H9 (cell line): ENCODE measurements around the gene CAMTA1. TPM values are rescaled to one million over a fixed set of nuclear protein-coding genes. Genes with fewer than 3 reads are reported as not detected.

Source experiments
- DNase-seq: peaks from one replicate; pipeline ENCODE4 v3.0.0-alpha.2; 2017
- H2AFZ ChIP-seq: one replicate; pipeline ENCODE4 v1.6.1; 2013; ENCODE audit warnings: mild to moderate bottlenecking, low read length, control low read depth, moderate library complexity
- H2AK5ac ChIP-seq: 2 replicates; pipeline ENCODE4 v1.6.1; 2013; ENCODE audit warnings: low read length, control low read depth, mixed read lengths; ENCODE audit not compliant: insufficient read length
- H2BK120ac ChIP-seq: one replicate; pipeline ENCODE4 v1.6.1; 2013; ENCODE audit warnings: low read depth, mild to moderate bottlenecking, low read length, control low read depth, inconsistent platforms; ENCODE audit not compliant: poor library complexity, severe bottlenecking
- H2BK12ac ChIP-seq: 2 replicates; pipeline ENCODE4 v1.6.1; 2013; ENCODE audit warnings: low read length, control low read depth, mixed read lengths, low read depth; ENCODE audit not compliant: insufficient read length
- H2BK15ac ChIP-seq: 2 replicates; pipeline ENCODE4 v1.6.1; 2013; ENCODE audit warnings: low read depth, low read length, control low read depth
- H2BK20ac ChIP-seq: one replicate; pipeline ENCODE4 v1.6.1; 2013; ENCODE audit warnings: low read depth, mild to moderate bottlenecking, low read length, control low read depth, inconsistent platforms; ENCODE audit not compliant: poor library complexity, severe bottlenecking
- H2BK5ac ChIP-seq: 2 replicates; pipeline ENCODE4 v1.6.1; 2013; ENCODE audit warnings: low read length, control low read depth, mixed read lengths; ENCODE audit not compliant: insufficient read length
- H3K14ac ChIP-seq: 2 replicates; pipeline ENCODE4 v1.6.1; 2013; ENCODE audit warnings: low read length, control low read depth; ENCODE audit not compliant: insufficient read depth
- H3K18ac ChIP-seq: 2 replicates; pipeline ENCODE4 v1.6.1; 2013; ENCODE audit warnings: low read depth, mild to moderate bottlenecking, mixed read lengths, low read length, control low read depth; ENCODE audit not compliant: insufficient read length
- H3K23ac ChIP-seq: 2 replicates; pipeline ENCODE4 v1.6.1; 2013; ENCODE audit warnings: low read length, control low read depth, mixed read lengths, low read depth; ENCODE audit not compliant: insufficient read length
- H3K23me2 ChIP-seq: 2 replicates; pipeline ENCODE4 v1.6.1; 2013; ENCODE audit warnings: low read depth, mild to moderate bottlenecking, mixed read lengths, low read length, control low read depth; ENCODE audit not compliant: insufficient read length, poor library complexity, severe bottlenecking
- H3K27ac ChIP-seq: 2 replicates; pipeline ENCODE4 v1.5.1; 2013; ENCODE audit warnings: low read length, control low read depth, mixed read lengths, low read depth; ENCODE audit not compliant: insufficient read length
- H3K27me3 ChIP-seq: 2 replicates; pipeline ENCODE4 v1.6.1; 2013; ENCODE audit warnings: low read length, control low read depth, inconsistent platforms; ENCODE audit not compliant: insufficient read depth
- H3K4ac ChIP-seq: 2 replicates; pipeline ENCODE4 v1.6.1; 2013; ENCODE audit warnings: low read depth, mild to moderate bottlenecking, control low read depth, inconsistent platforms, low read length, moderate library complexity
- H3K4me1 ChIP-seq: 2 replicates; pipeline ENCODE4 v1.6.1; 2013; ENCODE audit warnings: low read length, control low read depth, inconsistent platforms; ENCODE audit not compliant: insufficient read depth
- H3K4me2 ChIP-seq: 2 replicates; pipeline ENCODE4 v1.6.1; 2013; ENCODE audit warnings: low read length, control low read depth, mixed read lengths; ENCODE audit not compliant: insufficient read length, insufficient read depth
- H3K56ac ChIP-seq: 2 replicates; pipeline ENCODE4 v1.6.1; 2013; ENCODE audit warnings: low read depth, mild to moderate bottlenecking, mixed read lengths, low read length, control low read depth; ENCODE audit not compliant: insufficient read length
- H3K79me1 ChIP-seq: 2 replicates; pipeline ENCODE4 v1.6.1; 2013; ENCODE audit warnings: low read depth, mild to moderate bottlenecking, moderate library complexity, low read length, control low read depth, inconsistent platforms; ENCODE audit not compliant: insufficient read depth, poor library complexity, severe bottlenecking
- H3K79me2 ChIP-seq: 2 replicates; pipeline ENCODE4 v1.6.1; 2013; ENCODE audit warnings: low read length, control low read depth, inconsistent platforms; ENCODE audit not compliant: insufficient read depth
- H3K9ac ChIP-seq: 2 replicates; pipeline ENCODE4 v1.6.1; 2013; ENCODE audit warnings: low read length, control low read depth, mixed read lengths; ENCODE audit not compliant: insufficient read length; ENCODE audit errors: extremely low read depth
- H3K9me3 ChIP-seq: one replicate; pipeline ENCODE4 v1.6.1; 2013; ENCODE audit warnings: low read depth, low read length, inconsistent platforms; ENCODE audit not compliant: control insufficient read depth
- H3T11ph ChIP-seq: one replicate; pipeline ENCODE4 v1.6.1; 2013; ENCODE audit warnings: mild to moderate bottlenecking, low read length, control low read depth, inconsistent platforms
- H4K20me1 ChIP-seq: one replicate; pipeline ENCODE4 v1.6.1; 2013; ENCODE audit not compliant: control insufficient read depth, insufficient read length, insufficient read depth
- H4K5ac ChIP-seq: 2 replicates; pipeline ENCODE4 v1.6.1; 2013; ENCODE audit warnings: low read depth, mild to moderate bottlenecking, mixed read lengths, low read length, control low read depth; ENCODE audit not compliant: insufficient read length
- H4K8ac ChIP-seq: replicated peaks from 2 replicates; pipeline ENCODE4 v1.6.1; 2013; ENCODE audit warnings: low read length, control low read depth, mixed read lengths, low read depth; ENCODE audit not compliant: insufficient read length
- H4K91ac ChIP-seq: 2 replicates; pipeline ENCODE4 v1.6.1; 2013; ENCODE audit warnings: low read depth, mild to moderate bottlenecking, moderate library complexity, mixed read lengths, low read length, control low read depth; ENCODE audit not compliant: insufficient read length
- H3K27ac Mint-ChIP-seq, 3 experiments: 2 replicates in 2 of 3; 3 replicates in 1 of 3; pipeline ENCODE4 v1.8.0; 2020 to 2021; ENCODE audit warnings: mixed read lengths in 3 of 3, mild to moderate bottlenecking in 1 of 3, moderate library complexity in 1 of 3
- H3K27me3 Mint-ChIP-seq: 2 replicates; pipeline ENCODE4 v1.8.0; 2021; ENCODE audit warnings: low read depth, mild to moderate bottlenecking, moderate library complexity, mixed read lengths
- H3K36me3 Mint-ChIP-seq, 3 experiments: 2 replicates in 2 of 3; 3 replicates in 1 of 3; pipeline ENCODE4 v1.8.0; 2020 to 2021; ENCODE audit warnings: low read depth in 3 of 3, mixed read lengths in 3 of 3; ENCODE audit not compliant: insufficient read depth in 1 of 3
- H3K4me1 Mint-ChIP-seq, 2 experiments: 2 replicates each; pipeline ENCODE4 v1.8.0; 2020; ENCODE audit warnings: mixed read lengths in 2 of 2
- H3K4me3 Mint-ChIP-seq, 2 experiments: 2 replicates in 1 of 2; 3 replicates in 1 of 2; pipeline ENCODE4 v1.8.0; 2020 to 2021; ENCODE audit warnings: mild to moderate bottlenecking in 2 of 2, mixed read lengths in 2 of 2, moderate library complexity in 1 of 2
- H3K9me3 Mint-ChIP-seq, 2 experiments: 2 replicates in 1 of 2; 3 replicates in 1 of 2; pipeline ENCODE4 v1.8.0; 2020; ENCODE audit warnings: mild to moderate bottlenecking in 2 of 2, mixed read lengths in 2 of 2, moderate library complexity in 1 of 2
- CTCF ChIP-seq: fragments of 200-600 bp; sonication (generic); conservative IDR thresholded peaks from 3 replicates; pipeline ENCODE4 v1.8.0; 2021; ENCODE audit warnings: antibody characterized with exemption, mild to moderate bottlenecking
- WGBS: extraction: QIAGEN DNeasy Blood & Tissue Kit; methylation state at CpG from one replicate; pipeline ENCODE4 v1.1.7; 2013; ENCODE audit warnings: missing lambda C conversion rate, low lambda C conversion rate, mixed read lengths; ENCODE audit not compliant: insufficient read length; ENCODE audit errors: extremely low coverage; 5-methylcytosine and 5-hydroxymethylcytosine counted together
- total RNA-seq: library from RNA; stranded (reverse); gene quantifications from 2 replicates; pipeline ENCODE4 v1.2.1, GENCODE V29; 2021

The CAMTA1 gene
- total RNA-seq, 1 experiment from 2014 or later = 115 TPM

- no peak overlapping the region for H2BK12ac ChIP-seq
- H3K79me1 ChIP-seq = no peaks in the 10 kb centered on the region
- H4K91ac ChIP-seq = no peak overlapping the region
- no peak for TF ChIP-seq CTCF
- no peak overlapping the region for H3K4me2 ChIP-seq
- no peak overlapping the region for H3T11ph ChIP-seq
- H3K27me3 ChIP-seq = no peaks in the 10 kb centered on the region
- H3K27me3 Mint-ChIP-seq = no peaks in the 10 kb centered on the region; the same call in none of the 2 replicates
- H3K4me1 ChIP-seq = peaks cover 4% of the 10 kb centered on the region; the same call in 1 of the 2 replicates
- no peak overlapping the region for H3K18ac ChIP-seq
- no peaks in the 10 kb centered on the region for H3K9me3 ChIP-seq
- H3K9ac ChIP-seq = no peak overlapping the region
- no peak overlapping the region for H2BK15ac ChIP-seq
- no peak overlapping the region for H4K8ac ChIP-seq
- peaks cover 4% of the 10 kb centered on the region for H3K23me2 ChIP-seq
- H3K4me1 Mint-ChIP-seq = peaks cover 24 to 26% of the 10 kb centered on the region in 2 experiments
- H3K4me3 Mint-ChIP-seq = no peak overlapping the region; a peak in 1 of 5 replicates
- no peak overlapping the region for H3K14ac ChIP-seq
- H3K9me3 Mint-ChIP-seq = no peaks in the 10 kb centered on the region
- H2BK120ac ChIP-seq = no peak overlapping the region
- no peak overlapping the region for H4K5ac ChIP-seq
- H2AFZ ChIP-seq = no peak overlapping the region
- H3K27ac Mint-ChIP-seq = peak overlapping the region in 1 of 3 experiments; percentile 81; a peak in 2 of 7 replicates
- no peaks in the 10 kb centered on the region for H3K79me2 ChIP-seq
- no peak overlapping the region for H3K23ac ChIP-seq
- no peaks in the 10 kb centered on the region for H4K20me1 ChIP-seq
- H2BK20ac ChIP-seq = no peak overlapping the region
- no peaks in the 10 kb centered on the region for H3K36me3 Mint-ChIP-seq
- no peak overlapping the region for H3K27ac ChIP-seq
- no peak overlapping the region for H3K56ac ChIP-seq
- H2AK5ac ChIP-seq = no peak overlapping the region
- no peak overlapping the region for H3K4ac ChIP-seq
- WGBS = no CpG with 5 or more reads among the region's 11 CpGs
- no peak overlapping the region for H2BK5ac ChIP-seq
- no peak for DNase-seq
These were observed 468.8 kb downstream of the CAMTA1 start for GRCh38 chr1:7253988-7254587.
